PFSK-1 (cell line): ENCODE measurements around the gene RP2.

Experiments used
- FOXP2 ChIP-seq: optimal IDR thresholded peaks from 2 replicates; pipeline ENCODE3; 2011; ENCODE audit warnings: borderline replicate concordance, control low read depth, inconsistent platforms; ENCODE audit not compliant: insufficient read depth; ENCODE audit errors: extremely low read length, extremely low read depth
- POLR2AphosphoS5 ChIP-seq: IDR thresholded peaks from 2 replicates; pipeline ENCODE4 v1.6.1; 2012; ENCODE audit warnings: low read depth, mild to moderate bottlenecking, control low read depth, low read length, moderate library complexity
- TF ChIP-seq, protein P1 (sequence below), 2 experiments: IDR thresholded peaks; 2 replicates each; pipeline versions ENCODE4 v1.6.1 to v1.8.0; 2011 to 2012; ENCODE audit warnings: low read depth in 2 of 2, low read length in 2 of 2, control low read depth in 1 of 2, inconsistent platforms in 1 of 2, mild to moderate bottlenecking in 1 of 2, moderate library complexity in 1 of 2; ENCODE audit not compliant: insufficient read depth in 1 of 2

GRCh38 chrX:46920235-46920634, 83.4 kb downstream of the RP2 start:
- TF ChIP-seq FOXP2 (no peak), POLR2AphosphoS5 (no peak)
- TF ChIP-seq, protein P1, sequence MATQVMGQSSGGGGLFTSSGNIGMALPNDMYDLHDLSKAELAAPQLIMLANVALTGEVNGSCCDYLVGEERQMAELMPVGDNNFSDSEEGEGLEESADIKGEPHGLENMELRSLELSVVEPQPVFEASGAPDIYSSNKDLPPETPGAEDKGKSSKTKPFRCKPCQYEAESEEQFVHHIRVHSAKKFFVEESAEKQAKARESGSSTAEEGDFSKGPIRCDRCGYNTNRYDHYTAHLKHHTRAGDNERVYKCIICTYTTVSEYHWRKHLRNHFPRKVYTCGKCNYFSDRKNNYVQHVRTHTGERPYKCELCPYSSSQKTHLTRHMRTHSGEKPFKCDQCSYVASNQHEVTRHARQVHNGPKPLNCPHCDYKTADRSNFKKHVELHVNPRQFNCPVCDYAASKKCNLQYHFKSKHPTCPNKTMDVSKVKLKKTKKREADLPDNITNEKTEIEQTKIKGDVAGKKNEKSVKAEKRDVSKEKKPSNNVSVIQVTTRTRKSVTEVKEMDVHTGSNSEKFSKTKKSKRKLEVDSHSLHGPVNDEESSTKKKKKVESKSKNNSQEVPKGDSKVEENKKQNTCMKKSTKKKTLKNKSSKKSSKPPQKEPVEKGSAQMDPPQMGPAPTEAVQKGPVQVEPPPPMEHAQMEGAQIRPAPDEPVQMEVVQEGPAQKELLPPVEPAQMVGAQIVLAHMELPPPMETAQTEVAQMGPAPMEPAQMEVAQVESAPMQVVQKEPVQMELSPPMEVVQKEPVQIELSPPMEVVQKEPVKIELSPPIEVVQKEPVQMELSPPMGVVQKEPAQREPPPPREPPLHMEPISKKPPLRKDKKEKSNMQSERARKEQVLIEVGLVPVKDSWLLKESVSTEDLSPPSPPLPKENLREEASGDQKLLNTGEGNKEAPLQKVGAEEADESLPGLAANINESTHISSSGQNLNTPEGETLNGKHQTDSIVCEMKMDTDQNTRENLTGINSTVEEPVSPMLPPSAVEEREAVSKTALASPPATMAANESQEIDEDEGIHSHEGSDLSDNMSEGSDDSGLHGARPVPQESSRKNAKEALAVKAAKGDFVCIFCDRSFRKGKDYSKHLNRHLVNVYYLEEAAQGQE (IDR thresholded peaks at IDR 0.05; ENCODE audit: insufficient read depth in 1 of 2, low read depth in 2 of 2, low read length in 2 of 2) = no peak
